Activated gamma-delta T cell treated with anti-CD3 and anti-CD28 coated beads, Interleukin-2, amount 50 U/mL, for 16 hours (primary cell): ENCODE data around the gene TRAK2.

Experiments used
- DNase-seq: peaks from one replicate; pipeline ENCODE4 v3.0.0-alpha.2; 2020; ENCODE audit warnings: low read depth

The TRAK2 gene

GRCh38 chr2:201361078-201361733, 90.1 kb downstream of the TRAK2 start:
- DNase-seq: no peak

GRCh38 chr2:201360256-201360655, 91.0 kb downstream of the TRAK2 start:
- no peak for DNase-seq

GRCh38 chr2:201358684-201359083, 92.6 kb downstream of the TRAK2 start:
- DNase-seq: no peak

GRCh38 chr2:201357221-201357620, 94.0 kb downstream of the TRAK2 start, which contains the start of gene FLACC1:
TSS of gene FLACC1 (minus strand) at chr2:201357345. CDS start at chr2:201351404, 5,941 bp downstream.
- no peak for DNase-seq

- no peak for DNase-seq
Measured at GRCh38 chr2:201353116-201353515, 98.1 kb downstream of the TRAK2 start.

- no peak for DNase-seq
Measured at GRCh38 chr2:201350879-201351278, 100.4 kb downstream of the TRAK2 start.

GRCh38 chr2:201349601-201350000, 101.7 kb downstream of the TRAK2 start:
- no peak for DNase-seq

GRCh38 chr2:201348758-201349157, 102.5 kb downstream of the TRAK2 start:
- no peak for DNase-seq

GRCh38 chr2:201347138-201347537, 104.1 kb downstream of the TRAK2 start:
- DNase-seq: no peak

GRCh38 chr2:201345625-201346213, 105.5 kb downstream of the TRAK2 start:
- DNase-seq: no peak

- no peak for DNase-seq
Measured at GRCh38 chr2:201344663-201345366, 106.4 kb downstream of the TRAK2 start.

- DNase-seq: no peak
Measured at GRCh38 chr2:201343559-201343958, 107.7 kb downstream of the TRAK2 start.

GRCh38 chr2:201342923-201343322, 108.3 kb downstream of the TRAK2 start:
- DNase-seq: no peak

- no peak for DNase-seq
Measured at GRCh38 chr2:201329409-201329808, 121.8 kb downstream of the TRAK2 start.

GRCh38 chr2:201327678-201328077, 123.6 kb downstream of the TRAK2 start:
- no peak for DNase-seq
